ENCODE results near the gene ANKRD12.

DNA sequence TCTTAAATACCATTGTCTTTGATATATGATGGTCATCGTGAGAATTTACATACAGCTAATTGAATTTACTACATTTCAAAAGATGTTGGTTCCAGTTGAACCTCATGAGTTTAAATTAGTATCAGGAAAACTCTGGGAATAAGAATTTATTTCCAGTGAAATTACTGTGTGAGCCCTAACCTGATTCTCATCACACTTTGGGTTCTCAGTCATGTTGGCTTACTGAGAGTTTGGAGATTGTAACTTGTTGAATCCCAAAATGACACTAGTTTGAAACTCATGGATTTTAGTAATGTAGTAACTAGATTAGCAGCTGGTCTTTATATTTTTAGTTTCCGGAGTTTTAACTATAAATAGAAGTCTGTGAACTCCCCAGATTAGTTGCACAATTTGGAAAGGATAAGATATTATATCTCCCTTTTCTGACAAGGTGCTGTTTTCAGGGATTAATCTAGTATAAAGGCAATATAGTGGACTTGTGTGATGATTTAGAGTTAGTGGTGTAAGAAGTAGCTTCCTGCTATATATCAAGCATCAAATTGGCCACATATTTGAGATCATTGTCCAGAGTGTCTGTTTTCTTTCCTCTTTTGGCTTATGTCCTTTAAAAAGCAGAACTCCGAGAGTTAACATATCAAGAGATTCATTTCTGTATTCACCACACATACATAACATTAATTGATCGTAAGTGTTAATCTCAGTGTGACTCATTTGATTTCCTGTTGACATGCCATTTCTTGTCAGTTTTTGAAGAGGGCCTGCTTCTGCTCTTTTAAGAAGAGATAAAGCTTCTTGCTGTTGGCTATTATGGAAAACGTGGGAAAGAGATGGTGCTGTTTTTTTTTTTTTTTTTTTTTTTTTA lies 18.4 kb upstream of the ANKRD12 start:
- TF ChIP-seq, protein P1, sequence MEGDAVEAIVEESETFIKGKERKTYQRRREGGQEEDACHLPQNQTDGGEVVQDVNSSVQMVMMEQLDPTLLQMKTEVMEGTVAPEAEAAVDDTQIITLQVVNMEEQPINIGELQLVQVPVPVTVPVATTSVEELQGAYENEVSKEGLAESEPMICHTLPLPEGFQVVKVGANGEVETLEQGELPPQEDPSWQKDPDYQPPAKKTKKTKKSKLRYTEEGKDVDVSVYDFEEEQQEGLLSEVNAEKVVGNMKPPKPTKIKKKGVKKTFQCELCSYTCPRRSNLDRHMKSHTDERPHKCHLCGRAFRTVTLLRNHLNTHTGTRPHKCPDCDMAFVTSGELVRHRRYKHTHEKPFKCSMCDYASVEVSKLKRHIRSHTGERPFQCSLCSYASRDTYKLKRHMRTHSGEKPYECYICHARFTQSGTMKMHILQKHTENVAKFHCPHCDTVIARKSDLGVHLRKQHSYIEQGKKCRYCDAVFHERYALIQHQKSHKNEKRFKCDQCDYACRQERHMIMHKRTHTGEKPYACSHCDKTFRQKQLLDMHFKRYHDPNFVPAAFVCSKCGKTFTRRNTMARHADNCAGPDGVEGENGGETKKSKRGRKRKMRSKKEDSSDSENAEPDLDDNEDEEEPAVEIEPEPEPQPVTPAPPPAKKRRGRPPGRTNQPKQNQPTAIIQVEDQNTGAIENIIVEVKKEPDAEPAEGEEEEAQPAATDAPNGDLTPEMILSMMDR (optimal IDR thresholded peaks at IDR 0.05 in 1 of 3, IDR thresholded peaks at IDR 0.05 in 1 of 3, conservative IDR thresholded peaks at IDR 0.05 in 1 of 3; ENCODE audit: extremely low read depth in 1 of 3, insufficient read depth in 2 of 3, low read length in 3 of 3), result no peak
- TF ChIP-seq EZH2 (IDR thresholded peaks at IDR 0.05; ENCODE audit: low read length), result no peak
